ENCODE measurements around the gene BABAM2.

The BABAM2 gene

DNA sequence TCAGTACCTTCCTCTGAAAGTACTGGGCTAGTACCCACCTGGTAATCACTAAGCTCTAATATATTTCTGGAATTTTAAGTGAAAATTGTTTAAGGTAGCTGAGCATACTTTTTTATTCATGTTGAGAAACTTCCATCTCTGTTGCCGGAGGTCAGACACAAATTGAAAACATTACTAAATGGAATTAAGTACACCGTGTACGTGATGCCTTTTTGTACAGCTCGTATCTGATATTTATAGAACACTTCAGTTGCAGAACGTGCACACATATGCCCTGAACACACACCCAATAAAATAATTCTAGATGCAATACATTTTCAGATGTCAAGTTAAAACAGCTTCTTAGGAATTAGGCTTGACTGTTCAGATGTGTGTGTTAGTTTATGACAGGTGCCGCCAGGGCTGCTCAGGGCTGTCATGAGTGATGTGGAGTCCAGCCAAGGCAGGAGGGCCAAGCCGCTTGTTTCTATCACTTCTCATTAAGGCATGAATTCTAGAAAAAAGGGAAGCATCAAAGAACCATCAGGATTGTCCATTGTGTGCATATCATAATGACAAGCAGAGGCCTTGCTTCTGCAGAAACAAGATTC, 421.2 kb downstream of the BABAM2 start:
- no peak for DNase-seq (ENCODE audit: low read depth, low spot score)

DNA sequence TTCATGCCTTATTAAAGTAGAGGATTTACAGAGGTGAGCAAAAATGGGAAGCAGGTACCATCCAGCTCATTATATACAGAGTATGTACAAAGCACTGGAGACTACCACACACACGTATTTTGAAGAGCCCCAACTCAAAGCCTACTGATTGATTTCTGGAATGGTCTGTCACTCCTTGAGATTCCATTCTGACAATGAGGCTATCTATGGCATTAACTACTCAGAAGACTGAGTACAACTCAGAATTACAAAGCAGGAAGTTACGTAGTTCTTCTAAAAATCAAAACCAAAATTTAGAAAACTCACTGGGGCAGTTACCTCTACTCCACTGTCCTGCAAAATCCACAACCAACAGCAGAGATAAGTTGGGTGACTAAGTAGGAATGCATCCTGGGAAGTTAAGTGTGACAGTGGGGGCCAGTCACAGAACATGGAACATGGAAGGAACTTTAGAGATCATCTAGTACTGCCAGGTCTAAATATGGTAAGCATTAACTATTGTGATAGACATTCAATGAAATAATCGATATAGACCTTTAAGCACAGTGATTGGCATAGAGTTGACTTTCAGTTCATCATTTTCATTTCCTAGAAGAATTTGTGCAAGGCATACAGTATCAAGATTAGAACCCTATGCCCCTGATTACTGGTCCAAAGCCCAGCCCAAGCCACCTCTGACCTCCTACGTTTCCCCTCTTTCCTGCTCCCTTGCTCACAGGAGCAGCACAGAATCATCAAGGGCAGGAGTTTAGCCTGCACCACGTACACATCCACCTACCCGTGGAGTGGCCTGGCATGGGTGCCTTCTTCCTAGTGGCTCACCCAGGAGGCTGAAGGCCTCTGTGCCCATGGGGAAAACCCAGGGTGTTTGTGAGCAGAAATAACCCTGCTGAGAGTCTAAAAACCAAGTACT, 422.0 kb downstream of the BABAM2 start:
- DNase-seq (ENCODE audit: low read depth, low spot score) = no peak

DNA sequence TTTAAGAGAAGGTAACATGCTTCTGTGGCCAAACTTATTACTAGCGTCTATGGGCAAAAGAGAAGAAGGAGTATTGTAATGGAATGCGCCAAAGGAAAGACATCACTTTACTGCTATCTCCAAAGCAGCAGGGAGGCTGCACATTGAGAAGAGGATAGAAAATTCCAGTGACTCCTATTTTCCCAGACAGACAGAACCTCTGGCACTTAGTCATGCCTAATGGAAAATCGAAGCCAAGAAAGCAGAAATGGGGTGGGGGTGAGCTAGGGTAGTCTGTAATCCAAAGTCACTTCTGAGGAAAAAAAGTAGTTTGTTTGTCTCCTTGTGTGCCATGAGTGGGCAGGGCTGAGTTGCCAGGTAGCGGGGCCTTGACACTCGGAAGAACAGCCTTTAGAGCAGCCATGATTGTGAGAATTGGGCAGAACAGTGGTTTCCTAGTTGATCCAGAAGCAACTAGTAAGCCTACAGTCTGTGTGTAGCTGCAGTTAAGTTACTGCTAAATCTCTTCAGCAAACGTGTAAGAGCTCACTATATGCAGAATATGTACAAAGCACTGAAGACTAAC, 422.8 kb downstream of the BABAM2 start:
- DNase-seq (ENCODE audit: low read depth, low spot score) = no peak

DNA sequence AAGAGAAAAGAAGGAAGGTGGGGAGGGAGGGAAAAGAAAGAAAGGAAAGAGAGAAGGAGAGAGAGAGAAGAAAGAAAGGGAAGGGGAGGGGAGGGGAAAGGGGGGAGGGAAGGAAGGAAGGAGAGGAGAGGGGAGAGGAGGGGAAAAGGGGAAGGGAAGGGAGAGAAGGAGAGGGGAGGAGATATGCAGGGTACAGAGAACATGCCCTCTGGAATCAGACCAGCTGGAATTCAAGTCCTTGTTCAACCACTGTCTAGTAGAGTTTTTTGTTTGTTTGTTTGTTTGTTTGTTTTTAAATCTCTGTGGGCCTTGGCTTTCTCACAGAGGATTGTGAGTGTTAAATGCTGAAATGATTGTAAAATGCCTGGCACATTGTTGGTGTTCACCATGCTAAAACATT, 424.4 kb downstream of the BABAM2 start:
- no peak for DNase-seq (ENCODE audit: low read depth, low spot score)

DNA sequence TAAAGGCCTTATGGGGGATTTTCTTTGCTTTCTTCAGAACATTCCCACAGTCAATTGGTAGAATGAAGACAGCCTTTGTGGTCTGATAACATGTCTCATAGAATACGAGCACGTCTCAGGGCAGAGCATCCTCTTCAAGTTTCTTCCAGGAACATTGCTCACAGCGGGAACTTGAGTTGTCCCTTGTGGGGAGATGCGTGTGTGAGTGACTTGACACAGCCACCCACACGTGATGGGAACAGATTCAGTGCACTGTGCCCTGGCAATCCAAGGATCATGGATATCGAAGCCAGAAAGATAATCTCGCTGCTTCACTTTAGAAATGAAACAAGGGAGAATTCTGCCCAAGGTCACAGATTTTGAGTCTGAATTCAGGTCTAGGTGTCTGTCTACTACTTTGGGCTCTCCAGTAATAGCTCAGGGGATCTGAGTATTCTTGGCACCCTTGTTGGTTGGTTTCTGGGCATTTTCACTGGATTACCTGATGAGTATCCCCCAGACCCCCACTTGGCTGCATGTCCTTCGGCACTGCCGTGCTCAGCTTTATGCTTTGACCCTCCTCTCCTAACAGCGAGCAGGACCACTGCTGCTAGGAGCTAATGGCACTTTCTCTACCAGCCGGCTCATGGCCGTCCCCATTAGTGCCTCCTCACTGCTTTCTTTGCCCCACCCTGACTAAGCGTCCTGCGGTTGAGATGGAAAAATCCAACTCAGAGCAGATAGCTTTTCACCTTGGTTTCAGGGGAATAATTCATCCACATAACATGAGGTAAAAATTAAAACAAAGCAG, 426.2 kb downstream of the BABAM2 start:
- no peak for DNase-seq (ENCODE audit: low read depth, low spot score)

DNA sequence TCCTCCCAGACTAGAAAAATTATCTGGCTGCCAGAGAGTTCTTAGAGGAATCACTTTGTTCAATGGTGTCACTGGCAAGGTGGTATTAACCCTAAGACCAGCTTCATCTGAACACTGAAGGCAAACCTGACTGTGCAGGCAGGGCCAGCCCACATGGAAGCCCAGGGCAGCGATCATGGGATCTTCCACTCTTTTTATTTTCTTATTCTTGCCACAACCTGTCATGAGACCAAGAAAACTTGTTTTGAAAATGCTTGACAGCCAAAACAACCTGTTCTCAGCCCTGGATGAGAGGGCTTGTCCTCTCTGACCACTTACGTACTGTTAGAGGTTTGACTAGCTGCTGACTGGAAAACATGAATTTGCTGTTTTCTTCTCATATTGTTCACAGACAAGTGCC, 426.9 kb downstream of the BABAM2 start:
- DNase-seq (ENCODE audit: low read depth, low spot score) = no peak

DNA sequence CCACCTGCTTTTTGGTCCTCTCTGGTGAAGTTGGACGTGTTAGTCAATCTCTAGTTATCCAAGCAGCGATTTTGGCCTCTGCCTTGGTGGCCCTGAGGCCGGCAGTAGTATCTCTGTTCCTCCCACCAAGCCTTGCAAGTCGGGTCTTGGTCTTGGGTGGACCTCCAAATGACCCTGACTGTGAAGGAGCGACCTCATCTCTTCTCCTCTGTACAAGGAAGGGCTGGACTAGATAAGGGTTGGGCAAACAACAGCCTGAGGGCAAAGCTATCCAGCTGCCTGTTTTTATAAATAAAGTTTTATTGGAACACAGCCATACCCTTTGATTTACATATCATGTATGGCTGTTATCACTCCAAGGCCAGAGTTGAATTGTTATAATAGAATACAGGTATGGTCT, 427.5 kb downstream of the BABAM2 start:
- no peak for DNase-seq (ENCODE audit: low read depth, low spot score)

DNA sequence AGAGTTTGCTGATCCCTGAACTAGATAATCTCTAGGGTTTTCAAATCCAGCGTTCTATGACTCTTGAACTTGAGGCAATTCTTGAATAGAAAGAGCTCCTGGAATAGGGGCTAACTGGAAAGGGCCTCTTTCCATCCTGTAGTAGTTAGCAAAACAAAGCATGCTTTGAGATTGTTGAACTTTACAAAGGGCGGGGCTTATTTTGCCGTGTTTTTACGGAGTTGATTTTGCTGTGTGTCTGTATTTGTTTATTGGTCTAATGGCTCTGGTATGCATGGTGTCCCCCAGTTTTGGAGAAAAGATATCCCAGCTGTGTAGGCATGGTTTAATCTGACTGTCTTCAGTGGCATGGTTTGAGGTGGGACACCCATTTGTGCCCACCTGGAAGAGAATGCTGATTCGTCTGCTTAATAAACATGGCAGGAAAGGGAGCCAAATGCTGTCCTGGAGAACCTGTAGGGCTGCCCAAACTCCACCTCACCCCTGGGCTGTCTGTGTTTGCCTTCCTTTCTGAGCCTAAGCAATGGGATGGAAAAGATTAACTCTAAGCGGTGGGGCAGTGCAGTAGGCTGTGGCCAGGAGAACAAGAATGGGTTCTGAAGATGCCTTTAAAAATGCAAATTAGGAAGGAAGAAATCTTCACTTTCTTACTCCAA, 428.1 kb downstream of the BABAM2 start:
- no peak for DNase-seq (ENCODE audit: low read depth, low spot score)

DNA sequence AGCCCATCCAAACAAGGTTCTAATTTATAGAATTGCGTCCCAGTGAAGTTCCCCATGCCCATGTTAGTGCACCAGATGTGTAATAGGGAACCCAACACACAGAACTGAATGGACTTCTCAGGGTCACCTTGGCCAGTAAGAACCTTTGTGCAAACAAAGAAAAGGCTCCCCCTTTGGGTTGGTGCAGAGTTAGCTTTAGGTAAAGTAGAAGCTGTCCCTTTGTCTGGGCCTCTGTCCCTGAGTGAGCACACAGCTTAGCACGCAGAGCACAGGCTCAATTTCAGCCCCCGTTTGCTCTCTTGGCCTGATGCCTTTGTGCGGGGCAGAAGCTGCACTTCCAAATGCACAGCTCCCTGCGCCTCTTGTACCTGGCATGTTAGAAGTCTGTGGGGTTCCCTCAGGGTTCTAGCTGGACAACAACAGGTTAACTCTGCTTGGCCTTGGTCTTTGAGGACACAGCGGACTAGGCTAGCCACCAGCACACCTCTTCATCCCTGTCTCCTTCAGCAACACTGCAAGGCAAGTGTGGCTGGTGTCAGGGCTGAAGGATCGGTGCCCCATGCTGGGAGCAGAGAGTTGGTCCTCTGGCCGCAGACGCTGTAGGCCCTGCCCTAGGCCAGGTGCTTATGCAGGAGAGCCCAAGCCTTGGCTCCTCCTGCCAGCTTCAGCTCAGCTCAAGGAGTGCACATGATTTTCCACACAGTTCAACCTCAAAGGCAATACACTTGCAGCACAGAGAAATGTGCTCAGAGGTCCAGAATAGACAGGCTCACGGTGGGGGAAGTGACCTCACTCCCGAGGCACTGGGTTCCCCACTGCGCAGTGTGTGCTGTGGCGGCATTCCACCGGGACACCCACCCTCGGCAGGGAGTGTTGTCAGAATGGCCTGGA, 428.8 kb downstream of the BABAM2 start:
- DNase-seq (ENCODE audit: low read depth, low spot score) = peak; percentile 95

DNA sequence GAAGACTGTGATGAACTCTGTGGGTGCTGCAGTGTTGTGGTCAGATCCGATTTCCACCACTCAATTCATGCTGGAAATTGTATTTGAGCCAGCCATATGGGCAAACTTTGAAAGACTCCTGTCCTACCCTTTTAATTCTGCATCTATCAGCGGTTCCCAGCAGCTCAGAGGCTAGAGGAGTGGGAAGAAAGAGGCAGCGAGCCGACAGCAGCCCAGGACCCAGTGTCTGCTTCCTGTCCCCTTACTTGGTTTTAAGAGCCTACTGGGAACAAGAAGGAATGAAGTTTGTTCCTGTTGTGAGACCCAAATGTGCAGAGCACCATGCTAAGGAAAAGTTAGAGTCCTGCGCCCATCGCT, 429.5 kb downstream of the BABAM2 start:
- DNase-seq (ENCODE audit: low read depth, low spot score) = no peak

DNA sequence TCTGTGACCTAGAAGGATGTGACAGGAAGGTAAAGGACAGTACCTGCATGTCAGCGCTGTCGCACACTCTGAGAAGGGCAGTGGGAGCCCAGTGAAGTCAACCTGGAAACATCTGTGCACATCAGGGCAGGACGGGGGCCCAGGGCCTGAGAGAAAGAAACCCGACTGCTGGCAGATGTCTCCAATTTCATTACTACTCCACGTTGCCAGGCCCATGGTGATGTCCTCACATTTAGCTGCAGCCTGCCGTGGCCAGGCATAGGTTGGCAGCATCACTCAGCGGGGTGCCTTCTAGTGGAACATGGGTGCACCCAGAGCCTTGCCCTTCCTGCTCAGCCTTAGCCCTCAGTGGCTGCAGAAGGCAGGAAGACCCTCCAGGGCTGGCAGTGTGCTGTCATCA, 429.8 kb downstream of the BABAM2 start:
- no peak for DNase-seq (ENCODE audit: low read depth, low spot score)

DNA sequence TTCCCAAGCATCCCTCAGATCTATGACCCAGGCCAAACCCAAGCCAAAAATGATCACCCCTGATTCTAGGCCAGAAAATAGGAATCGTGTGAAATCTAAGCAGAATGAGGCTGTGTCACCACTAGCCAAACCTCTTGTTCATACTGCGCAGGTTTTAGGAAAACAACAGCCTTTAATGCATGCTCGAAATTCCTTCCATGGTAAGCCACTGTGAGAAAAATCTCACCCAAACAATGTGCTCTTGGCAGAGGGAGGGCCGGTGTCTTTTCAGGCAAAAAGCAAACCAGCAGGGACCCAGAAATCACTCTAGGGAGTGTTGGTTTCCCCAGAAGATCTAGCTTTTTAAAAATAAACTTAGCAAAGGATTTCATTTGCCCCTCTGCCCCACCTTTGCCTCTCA, 430.9 kb downstream of the BABAM2 start:
- DNase-seq (ENCODE audit: low read depth, low spot score) = no peak

DNA sequence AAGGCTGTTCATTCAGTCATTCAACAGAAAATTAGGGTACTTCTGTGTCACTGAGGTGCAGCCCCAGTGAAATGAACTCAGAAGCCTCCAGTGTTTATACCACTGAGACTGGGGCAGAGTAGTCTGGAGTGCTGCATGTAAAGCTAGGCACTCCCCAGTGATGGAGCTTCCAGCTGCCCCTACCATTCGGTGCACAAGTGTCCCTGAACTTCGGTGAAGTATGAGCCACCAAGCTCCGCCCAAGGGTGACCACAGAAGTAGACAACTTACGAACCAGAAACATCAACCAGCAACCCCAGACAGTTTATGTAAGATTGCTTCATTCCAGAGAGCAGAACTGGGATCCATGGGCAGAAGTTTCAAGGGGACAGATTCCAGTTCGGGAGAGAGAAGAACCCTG, 431.5 kb downstream of the BABAM2 start:
- DNase-seq (ENCODE audit: low read depth, low spot score) = no peak

DNA sequence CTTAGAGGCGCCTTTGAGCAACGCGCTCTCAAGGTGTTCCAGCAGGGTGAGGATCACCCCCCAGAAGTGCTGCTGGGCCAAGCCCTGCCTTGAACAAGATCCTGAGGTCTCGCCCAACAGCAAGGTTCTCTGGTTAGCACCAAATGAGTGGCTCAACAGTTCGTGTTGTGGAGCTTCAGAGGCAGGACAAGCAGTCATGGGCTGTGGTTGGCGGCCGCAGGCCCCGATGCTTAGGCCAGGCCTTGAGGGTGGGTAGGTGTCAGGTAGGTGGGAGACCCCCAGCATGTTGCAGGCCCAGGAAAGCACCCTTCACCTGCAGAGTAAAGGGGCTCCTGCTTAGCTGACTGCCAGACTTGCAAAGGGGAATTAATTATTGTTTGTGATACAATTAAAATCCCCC, 431.9 kb downstream of the BABAM2 start:
- DNase-seq (ENCODE audit: low read depth, low spot score) = no peak

DNA sequence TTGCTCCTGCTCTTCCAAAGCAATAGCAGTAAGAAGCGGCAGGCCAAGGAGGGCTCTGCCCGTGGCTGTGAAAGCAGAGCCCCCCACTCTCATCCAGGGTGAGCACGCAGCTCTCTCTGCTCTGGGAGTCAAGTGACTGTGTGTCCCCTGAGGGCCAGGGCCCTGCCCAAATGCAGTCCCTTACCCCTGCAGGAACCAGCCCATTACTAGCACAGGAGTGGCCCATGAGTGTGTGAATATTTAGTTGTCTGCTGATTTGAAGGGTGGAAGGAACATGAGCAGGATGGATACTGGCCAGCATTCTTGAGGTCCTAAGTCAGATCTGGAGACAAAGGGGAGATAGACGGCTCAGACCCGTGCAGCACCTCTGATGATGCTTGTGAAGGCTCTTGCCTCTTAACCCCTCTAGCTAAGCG, 432.5 kb downstream of the BABAM2 start:
- no peak for DNase-seq (ENCODE audit: low read depth, low spot score)

DNA sequence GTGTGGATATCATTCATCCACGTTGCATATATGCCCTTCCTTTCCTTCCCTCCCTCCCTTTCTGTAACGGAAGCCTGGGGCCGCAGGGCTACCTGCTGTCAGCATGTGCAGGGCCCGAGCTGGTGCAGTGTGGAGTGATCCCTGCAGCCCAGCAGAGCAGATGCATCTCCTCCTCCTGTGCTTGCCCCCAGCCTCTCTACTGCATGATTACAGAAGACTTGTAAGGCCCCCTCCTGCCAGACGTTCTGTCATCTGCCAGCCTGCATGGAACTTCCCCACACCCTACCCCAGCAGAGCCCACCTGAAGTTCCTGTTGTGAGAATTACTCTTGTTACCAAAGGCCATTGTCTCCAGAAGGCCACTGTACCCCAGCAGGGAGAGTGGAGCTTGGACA, 434.6 kb downstream of the BABAM2 start:
- no peak for DNase-seq (ENCODE audit: low read depth, low spot score)

DNA sequence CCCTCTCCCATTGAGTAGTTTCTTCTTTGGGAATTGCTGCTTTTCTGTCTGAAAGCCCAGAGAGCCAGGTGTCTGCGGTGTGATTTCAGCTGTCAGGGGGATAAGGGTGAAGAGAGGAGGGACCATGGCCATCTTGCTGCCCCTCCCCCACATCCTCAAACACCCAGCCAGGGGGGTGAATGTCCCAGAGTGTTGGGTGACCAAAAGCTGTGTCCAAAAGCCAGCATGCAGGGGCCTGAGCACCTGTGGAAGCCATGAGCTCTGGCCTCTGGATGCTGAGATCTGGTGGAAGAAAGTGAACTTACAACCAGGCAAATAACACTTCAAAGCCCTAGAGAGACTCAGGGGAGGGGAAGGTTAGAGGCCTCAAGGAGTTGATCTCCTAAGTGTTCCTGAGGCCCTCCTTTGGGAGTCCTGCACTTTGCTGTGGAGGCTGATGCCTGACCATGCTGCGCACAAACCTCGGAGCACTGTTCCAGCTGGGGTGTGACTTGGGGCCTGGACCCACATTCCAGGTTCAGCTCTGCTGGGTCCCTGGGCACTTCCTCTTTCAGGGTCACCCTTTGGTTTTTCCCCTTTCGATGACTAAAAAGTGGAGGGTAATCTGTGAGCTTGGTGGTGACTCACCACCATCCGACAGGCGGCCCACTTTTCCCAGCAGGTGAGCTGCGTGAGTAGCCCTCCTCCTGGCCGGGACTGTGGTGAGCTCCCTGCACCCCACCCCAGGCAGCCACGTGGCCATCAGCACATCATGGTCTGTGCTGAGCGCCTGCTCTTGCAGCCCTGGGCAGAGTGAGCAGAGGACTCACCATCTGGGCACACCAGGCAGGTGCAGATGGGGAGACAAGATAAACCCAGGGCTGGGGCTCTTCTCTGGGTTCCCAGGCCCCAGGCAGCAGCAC, 435.3 kb downstream of the BABAM2 start:
- DNase-seq (ENCODE audit: low read depth, low spot score) = no peak

DNA sequence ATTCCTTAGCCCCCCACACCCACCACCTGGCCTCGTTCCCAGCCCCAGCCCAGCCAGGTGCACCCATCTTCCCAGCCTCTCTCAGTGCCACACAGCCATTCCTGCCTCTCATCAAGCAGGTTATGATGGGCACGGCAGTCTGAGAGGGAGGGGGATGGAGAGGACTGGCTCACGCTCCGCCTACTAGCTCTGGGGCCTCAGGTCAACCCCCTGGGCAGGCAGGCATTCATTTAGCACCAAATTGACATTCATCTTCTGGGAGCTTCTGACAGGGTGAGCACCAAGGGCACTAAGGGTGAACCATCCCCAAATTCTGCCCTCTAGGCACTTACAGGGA, 435.9 kb downstream of the BABAM2 start:
- DNase-seq (ENCODE audit: low read depth, low spot score) = no peak

DNA sequence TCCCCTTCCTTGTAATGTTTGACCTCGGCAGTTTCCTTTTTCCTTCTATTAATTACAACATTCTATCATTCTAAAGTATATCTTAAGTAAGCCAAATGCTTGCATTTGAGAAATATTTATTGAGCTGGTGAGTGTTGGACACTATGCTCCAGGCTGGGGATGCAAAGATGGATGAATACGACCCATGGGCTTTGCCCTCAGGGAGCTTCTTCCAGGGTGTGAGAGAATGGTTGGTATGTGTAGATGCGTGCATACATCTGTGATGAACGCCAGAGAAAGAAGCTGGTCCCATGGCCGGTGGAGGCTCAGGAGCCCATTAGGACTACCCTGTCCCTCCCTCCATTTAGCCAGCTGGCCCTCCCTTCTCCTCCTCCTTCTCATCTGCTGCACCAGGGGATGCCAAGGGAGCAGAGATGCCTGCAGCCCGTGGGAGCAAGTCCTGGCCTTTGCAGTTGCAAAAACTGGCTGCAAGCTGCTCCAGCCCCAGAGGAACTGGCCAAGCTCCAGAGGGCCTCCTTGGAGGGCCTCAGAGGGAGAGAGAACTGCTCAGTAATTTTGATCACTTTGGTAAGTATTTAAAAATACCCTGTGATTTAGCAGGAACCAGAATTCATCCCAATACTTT, 436.5 kb downstream of the BABAM2 start:
- DNase-seq (ENCODE audit: low read depth, low spot score) = no peak

All from brain pericyte (primary cell).